HepG2 (cell line): ENCODE measurements around the gene MFF. TPM values are rescaled to one million over a fixed set of nuclear protein-coding genes. Genes with fewer than 3 reads are reported as not detected.

Experiments
- ATAC-seq: fragments of 200-7000 bp; cut with Tn5 transposase; 3 replicates; pipeline ENCODE4 v1.9.1; 2020; ENCODE audit warnings: mild to moderate bottlenecking, moderate library complexity
- BruUV-seq: library from RNA; stranded (reverse); fragments of 400-500 nt; replicated peaks from 2 replicates; lab custom pipeline; 2021; lab: Mats Ljungman, UMichigan
- CTCF ChIA-PET: fragments of 300-600 bp; formaldehyde crosslinking; extraction: SDS; loops from one replicate; lab custom pipeline; 2021; ENCODE audit warnings: low total read pairs, inconsistent platforms, low intra/inter-chr PET ratio; lab: Yijun Ruan, JAX
- POLR2A ChIA-PET: fragments of 350-600 bp; sonication (Branson Sonifier 250); formaldehyde crosslinking; loops from one replicate; lab custom pipeline; 2020; ENCODE audit warnings: antibody characterized with exemption, inconsistent platforms; lab: Yijun Ruan, JAX
- DNase-seq: peaks from one replicate; pipeline ENCODE4 v3.0.0-alpha.2; 2015; ENCODE audit warnings: low spot score
- FAIRE-seq: peaks from 3 replicates; lab custom pipeline; 2011; peaks lifted over from hg19 to GRCh38; lab: Jason Lieb, UNC
- H2AFZ ChIP-seq: one replicate; pipeline ENCODE4 v1.6.1; 2011; ENCODE audit warnings: low read length, inconsistent platforms
- H3K27ac ChIP-seq: fragments of 300-600 bp; 3 replicates; pipeline ENCODE4 v1.8.0; 2011; ENCODE audit warnings: mixed run types, mild to moderate bottlenecking, mixed read lengths, low read length, inconsistent platforms; ENCODE audit not compliant: insufficient read depth; ENCODE audit errors: extremely low read length
- H3K27me3 ChIP-seq, 2 experiments: fragments of 200-600 bp in 1 of 2; 2 replicates in 1 of 2; 3 replicates in 1 of 2; pipeline versions ENCODE4 v1.6.0 to v1.8.0; 2011; ENCODE audit warnings: low read length in 2 of 2, mild to moderate bottlenecking in 2 of 2, moderate library complexity in 2 of 2, inconsistent platforms in 1 of 2; ENCODE audit not compliant: insufficient read depth in 2 of 2, control insufficient read depth in 1 of 2
- H3K36me3 ChIP-seq, 2 experiments: fragments of 200-600 bp in 1 of 2; replicated peaks in 1 of 2; 2 replicates in 1 of 2; 3 replicates in 1 of 2; pipeline versions ENCODE4 v1.5.1 to v1.8.0; 2011; ENCODE audit warnings: low read length in 2 of 2, inconsistent platforms in 1 of 2; ENCODE audit not compliant: insufficient read depth in 2 of 2, control insufficient read depth in 1 of 2
- H3K4me1 ChIP-seq: 2 replicates; pipeline ENCODE4 v1.5.1; 2012; ENCODE audit warnings: low read length, inconsistent platforms; ENCODE audit not compliant: insufficient read depth
- H3K4me2 ChIP-seq: 2 replicates; pipeline ENCODE4 v1.6.0; 2011; ENCODE audit warnings: low read depth, low read length, inconsistent platforms
- H3K4me3 ChIP-seq, 3 experiments: fragments of 200-600 bp in 1 of 3; sonication (generic), shearing (Covaris generic) in 1 of 3; replicated peaks in 1 of 3; 2 replicates each; pipeline ENCODE4 v1.5.1; 2011 to 2016; ENCODE audit warnings: low read length in 3 of 3, inconsistent platforms in 2 of 3, low read depth in 2 of 3, mild to moderate bottlenecking in 2 of 3, control low read depth in 1 of 3, mixed read lengths in 1 of 3; ENCODE audit not compliant: insufficient read depth in 1 of 3
- H3K79me2 ChIP-seq: one replicate; pipeline ENCODE4 v1.6.1; 2011; ENCODE audit warnings: low read length, inconsistent platforms; ENCODE audit not compliant: insufficient read depth
- H3K9ac ChIP-seq: 2 replicates; pipeline ENCODE4 v1.6.0; 2011; ENCODE audit warnings: mild to moderate bottlenecking, low read depth, low read length, inconsistent platforms; ENCODE audit not compliant: insufficient read depth
- H3K9me3 ChIP-seq: 2 replicates; pipeline ENCODE4 v1.5.1; 2012; ENCODE audit warnings: mild to moderate bottlenecking, low read length
- H4K20me1 ChIP-seq: 2 replicates; pipeline ENCODE4 v1.6.0; 2011; ENCODE audit warnings: inconsistent platforms, mild to moderate bottlenecking, low read length, moderate library complexity; ENCODE audit not compliant: insufficient read depth
- CC2D1A ChIP-seq: sonication (generic); formaldehyde crosslinking; IDR thresholded peaks from 2 replicates; pipeline ENCODE4 v1.8.1; 2023; ENCODE audit warnings: mild to moderate bottlenecking, missing genetic modification reagents
- FOXA1 ChIP-seq, 2 experiments: fragments of 450-650 bp in 1 of 2; sonication (generic) in 1 of 2; formaldehyde crosslinking in 1 of 2; IDR thresholded peaks; 2 replicates each; pipeline versions ENCODE4 v1.4.0 to v1.6.1; 2016 to 2020; ENCODE audit warnings: missing genetic modification reagents in 1 of 2
- HNRNPK ChIP-seq: fragments of 200-400 bp; formaldehyde crosslinking; IDR thresholded peaks from 2 replicates; pipeline ENCODE4 v1.6.1; 2018; ENCODE audit warnings: low read length, low read depth, moderate library complexity, mild to moderate bottlenecking; ENCODE audit not compliant: poor library complexity, severe bottlenecking
- MEIS1 ChIP-seq: sonication (generic); formaldehyde crosslinking; IDR thresholded peaks from 2 replicates; pipeline ENCODE4 v1.9.0; 2021; ENCODE audit warnings: mild to moderate bottlenecking, missing genetic modification reagents, moderate library complexity, borderline replicate concordance
- MXD4 ChIP-seq: IDR thresholded peaks from 2 replicates; pipeline ENCODE4 v1.6.1; 2016; ENCODE audit warnings: mild to moderate bottlenecking, missing biosample characterization, missing genetic modification reagents
- ZFAT ChIP-seq: sonication (generic); formaldehyde crosslinking; conservative IDR thresholded peaks from 2 replicates; pipeline ENCODE4 v1.8.1; 2023; ENCODE audit warnings: missing genetic modification reagents, inconsistent platforms
- ZNF430 ChIP-seq: sonication (generic); formaldehyde crosslinking; IDR thresholded peaks from 2 replicates; pipeline ENCODE4 v1.9.0; 2021; ENCODE audit warnings: mild to moderate bottlenecking, missing genetic modification reagents
- ZNF746 ChIP-seq: sonication (generic); formaldehyde crosslinking; IDR thresholded peaks from 2 replicates; pipeline ENCODE4 v1.8.0; 2022; ENCODE audit warnings: mild to moderate bottlenecking, missing genetic modification reagents
- WGBS: methylation state at CpG from one replicate; pipeline ENCODE4 v1.1.6; 2017; ENCODE audit warnings: low lambda C conversion rate; 5-methylcytosine and 5-hydroxymethylcytosine counted together
- in situ Hi-C: cut with HindIII; loops from 2 replicates; pipeline ENCODE4 v1.10.0; 2017; ENCODE audit warnings: low pct_unique_long_range_greater_than_20kb; ENCODE audit not compliant: extremely low pct_ligation_motif_present
- intact Hi-C: fragments of 100-400 bp; cut with micrococcal nuclease; formaldehyde crosslinking; loops from one replicate; pipeline ENCODE4 v1.10.0; 2022; ENCODE audit not compliant: unreplicated experiment
- polyA plus RNA-seq, 8 experiments: library from polyadenylated mRNA; depleted of rRNA in 3 of 8; stranded (reverse) in 7 of 8; unstranded in 1 of 8; fragments of >200 nt; fragmentation: Illumina TruSeq in 4 of 8; extraction: Trizol in 4 of 8; gene quantifications; 2 replicates each; pipeline versions ENCODE4 v1.2.1 to v1.2.3, GENCODE V29; 2011 to 2016; ENCODE audit warnings: low read depth in 4 of 8, missing spikeins in 1 of 8, mixed read lengths in 1 of 8; ENCODE audit not compliant: insufficient read depth in 1 of 8
- total RNA-seq, 5 experiments: library from RNA; depleted of rRNA; stranded (reverse); fragments of >200 nt; fragmentation: Illumina TruSeq; extraction: Trizol; gene quantifications; 2 replicates each; pipeline ENCODE4 v1.2.3, GENCODE V29; 2016; ENCODE audit warnings: low read depth in 1 of 5
- TF ChIP-seq, protein P1 (sequence below): sonication (generic); formaldehyde crosslinking; IDR thresholded peaks from 2 replicates; pipeline ENCODE4 v1.8.0; 2022; ENCODE audit warnings: missing genetic modification reagents, mild to moderate bottlenecking, moderate library complexity, borderline replicate concordance

The MFF gene
- total and polyA plus RNA-seq, 2 of the 13 experiments (the other 11 are each of a cell fraction or from before 2014, with no cell fraction given), result 81.9 to 156 TPM

DNA sequence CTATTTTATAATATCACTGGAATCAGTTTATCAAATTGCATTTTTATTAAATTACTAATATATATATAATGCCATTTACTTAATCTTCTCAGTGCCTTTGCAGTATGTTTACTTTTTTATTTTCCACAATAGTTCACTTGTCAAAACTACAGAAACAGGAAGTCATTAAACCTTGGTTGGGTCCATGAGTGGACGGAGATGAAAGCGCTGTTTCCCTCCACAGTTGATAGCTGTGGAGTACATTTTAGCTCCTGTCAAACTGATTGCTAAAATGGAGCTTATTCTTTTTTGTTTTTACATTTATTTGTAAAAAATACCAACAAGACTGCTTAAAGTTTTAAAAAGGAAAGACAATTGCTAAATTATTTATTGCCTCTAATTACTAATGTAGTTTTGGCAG is 19.2 kb downstream of the MFF start:
- WGBS, result 100% methylated on average over 2 of the region's 2 CpGs
- no peak overlapping the region for H2AFZ ChIP-seq
- H3K4me2 ChIP-seq, result no peak overlapping the region
- in situ Hi-C loops, result no loop called here
- no peak overlapping the region for H3K9ac ChIP-seq
- no peaks in the 10 kb centered on the region for H3K79me2 ChIP-seq
- H3K4me3 ChIP-seq, result no peak overlapping the region
- H3K9me3 ChIP-seq, result no peaks in the 10 kb centered on the region
- H3K36me3 ChIP-seq, result peaks cover 6 to 43% of the 10 kb centered on the region in 2 experiments; a peak in 4 of 5 replicates
- ATAC-seq (no peak), DNase-seq (no peak)
- no peaks in the 10 kb centered on the region for H3K27me3 ChIP-seq
- peaks cover 9% of the 10 kb centered on the region for H3K4me1 ChIP-seq
- POLR2A ChIA-PET, result no interaction called here
- H4K20me1 ChIP-seq, result no peaks in the 10 kb centered on the region
- TF ChIP-seq CC2D1A (CRISPR knock-in tag) (no peak), ZFAT (CRISPR knock-in tag) (no peak), MEIS1 (CRISPR knock-in tag) (no peak), ZNF746 (CRISPR knock-in tag) (no peak)
- TF ChIP-seq, protein P1, sequence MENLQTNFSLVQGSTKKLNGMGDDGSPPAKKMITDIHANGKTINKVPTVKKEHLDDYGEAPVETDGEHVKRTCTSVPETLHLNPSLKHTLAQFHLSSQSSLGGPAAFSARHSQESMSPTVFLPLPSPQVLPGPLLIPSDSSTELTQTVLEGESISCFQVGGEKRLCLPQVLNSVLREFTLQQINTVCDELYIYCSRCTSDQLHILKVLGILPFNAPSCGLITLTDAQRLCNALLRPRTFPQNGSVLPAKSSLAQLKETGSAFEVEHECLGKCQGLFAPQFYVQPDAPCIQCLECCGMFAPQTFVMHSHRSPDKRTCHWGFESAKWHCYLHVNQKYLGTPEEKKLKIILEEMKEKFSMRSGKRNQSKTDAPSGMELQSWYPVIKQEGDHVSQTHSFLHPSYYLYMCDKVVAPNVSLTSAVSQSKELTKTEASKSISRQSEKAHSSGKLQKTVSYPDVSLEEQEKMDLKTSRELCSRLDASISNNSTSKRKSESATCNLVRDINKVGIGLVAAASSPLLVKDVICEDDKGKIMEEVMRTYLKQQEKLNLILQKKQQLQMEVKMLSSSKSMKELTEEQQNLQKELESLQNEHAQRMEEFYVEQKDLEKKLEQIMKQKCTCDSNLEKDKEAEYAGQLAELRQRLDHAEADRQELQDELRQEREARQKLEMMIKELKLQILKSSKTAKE (CRISPR knock-in tag), result no peak
- TF ChIP-seq, all 625 proteins: peak for 0
- CTCF ChIA-PET, result no interaction called here
- FAIRE-seq, result no peak
- BruUV-seq, result no TSS peak
- intact Hi-C loops, result loop anchor here (10.0 kb wide), 1 partner anchor 131 kb away; the partner anchor contains the start of gene AGFG1
- H3K27ac ChIP-seq, result no peak overlapping the region

DNA sequence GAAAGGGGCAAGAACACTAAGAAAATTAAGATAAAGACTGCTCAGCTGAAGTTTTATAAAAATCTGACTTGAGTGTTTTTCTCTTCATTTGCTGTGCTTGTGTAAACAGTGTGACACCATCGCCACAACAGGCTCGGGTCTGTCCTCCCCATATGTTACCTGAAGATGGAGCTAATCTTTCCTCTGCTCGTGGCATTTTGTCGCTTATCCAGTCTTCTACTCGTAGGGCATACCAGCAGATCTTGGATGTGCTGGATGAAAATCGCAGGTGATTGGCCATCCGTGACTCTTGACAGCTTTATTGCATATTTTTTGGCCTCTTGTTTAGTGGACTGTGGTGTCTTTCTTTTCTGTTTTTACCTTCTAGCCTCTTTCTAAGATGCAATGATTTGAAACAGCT is 22.1 kb downstream of the MFF start:
- Histone ChIP-seq H3K79me2 (no peaks in the 10 kb centered on the region), H3K4me3 (no peak overlapping the region), H3K36me3 (peaks cover 8 to 51% of the 10 kb centered on the region in 2 experiments), H3K9ac (no peak overlapping the region), H3K27ac (no peak overlapping the region), H3K4me1 (no peaks in the 10 kb centered on the region), H3K27me3 (no peaks in the 10 kb centered on the region), H3K9me3 (no peaks in the 10 kb centered on the region), H2AFZ (no peak overlapping the region), H4K20me1 (no peaks in the 10 kb centered on the region), H3K4me2 (no peak overlapping the region)
- ChIA-PET CTCF (no interaction called here), POLR2A (interaction anchor here (0.6 to 2.0 kb wide), 2 partner anchors 8 to 19 kb away, joined by 3 to 11 read pairs; no protein-coding TSS in a partner anchor)
- no peak for TF ChIP-seq ZNF430 (CRISPR knock-in tag)
- TF ChIP-seq HNRNPK, result peak; percentile 34
- no peak for TF ChIP-seq FOXA1 (IDR thresholded peaks at IDR 0.05)
- TF ChIP-seq FOXA1 (CRISPR knock-in tag; IDR thresholded peaks at IDR 0.05), result 0 out of 2 replicates have a peak, but pooled peaks have one; percentile 7
- TF ChIP-seq MXD4 (CRISPR knock-in tag), result no peak
- DNase-seq (no peak), FAIRE-seq (no peak), ATAC-seq (peak; percentile 50; the same call in 2 of the 3 replicates)
- in situ Hi-C loops (no loop called here), intact Hi-C loops (loop anchor here (10.0 kb wide), 1 partner anchor 128 kb away; the partner anchor contains the start of gene AGFG1)
- BruUV-seq, result no TSS peak
- 92% methylated on average over 7 of the region's 7 CpGs for WGBS
